SKM-1 (cell line): ENCODE measurements around the gene MPZL1.

Experiments
- DNase-seq: peaks from one replicate; lab custom pipeline; 2025; ENCODE audit not compliant: unreplicated experiment; lab: John Stamatoyannopoulos, UW

The MPZL1 gene

DNA sequence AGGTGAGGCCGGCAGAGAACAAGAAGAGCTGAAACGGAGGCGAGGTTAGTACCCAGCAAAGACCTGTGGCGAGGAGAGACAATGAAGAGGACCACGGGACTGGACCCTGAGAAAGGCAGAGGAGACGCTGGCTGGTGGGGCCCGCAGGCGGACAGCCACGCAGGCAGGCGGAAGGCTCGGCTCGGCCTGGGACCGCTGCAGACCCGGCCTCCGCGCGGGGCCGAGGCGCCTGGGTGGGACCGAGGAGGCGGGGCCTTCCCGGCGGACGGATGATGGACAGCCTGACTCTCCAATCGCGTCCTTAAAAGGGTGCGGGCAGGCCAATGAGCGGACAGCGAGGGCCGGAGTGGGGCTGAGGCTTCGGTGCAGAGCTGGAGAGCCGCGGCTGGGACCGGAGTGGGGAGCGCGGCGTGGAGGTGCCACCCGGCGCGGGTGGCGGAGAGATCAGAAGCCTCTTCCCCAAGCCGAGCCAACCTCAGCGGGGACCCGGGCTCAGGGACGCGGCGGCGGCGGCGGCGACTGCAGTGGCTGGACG, at the start of gene MPZL1:
Gene MPZL1 (plus strand): TSS at position 366 of the 535 bp plus-strand sequence. CDS start 170 bp downstream, outside the sequence.
- peak; percentile 95 for DNase-seq

DNA sequence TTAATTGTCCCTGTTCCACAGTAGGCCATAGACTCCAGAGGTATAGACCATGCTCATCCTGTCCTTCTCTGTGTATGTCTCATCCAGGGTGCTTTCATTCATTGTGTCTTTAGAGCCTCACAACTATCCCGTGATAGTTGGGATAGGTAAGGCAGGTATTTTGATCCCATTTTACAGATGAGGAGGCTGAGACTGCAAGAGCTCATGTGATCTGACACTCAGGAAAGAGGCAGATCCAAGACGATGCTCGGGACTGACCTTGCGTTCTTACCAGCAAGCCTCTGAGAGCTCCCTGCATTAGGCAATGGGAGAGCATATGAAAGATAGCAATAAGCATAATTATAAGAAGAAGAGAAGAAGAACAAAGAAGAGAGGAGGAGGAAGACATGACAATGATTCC, 49.0 kb upstream of the MPZL1 start:
- no peak for DNase-seq

DNA sequence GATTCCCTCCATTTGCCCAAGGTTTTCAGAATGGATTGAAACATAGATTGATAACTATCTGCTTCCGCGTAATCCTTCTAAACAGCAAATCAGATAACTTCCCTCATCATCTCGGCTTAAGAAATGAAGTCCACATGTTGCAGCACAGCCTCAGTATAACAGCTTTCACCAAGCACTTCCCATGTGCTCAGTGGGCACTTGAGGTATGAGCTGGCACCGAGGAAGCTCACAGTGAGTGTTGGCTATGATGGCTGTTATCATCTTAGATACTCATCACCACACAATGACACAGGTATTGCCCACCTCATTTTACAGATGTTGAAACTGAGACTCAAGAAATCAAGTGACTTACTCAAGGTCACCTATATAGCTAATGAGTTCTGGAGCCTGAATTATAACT, 48.5 kb upstream of the MPZL1 start:
- no peak for DNase-seq

DNA sequence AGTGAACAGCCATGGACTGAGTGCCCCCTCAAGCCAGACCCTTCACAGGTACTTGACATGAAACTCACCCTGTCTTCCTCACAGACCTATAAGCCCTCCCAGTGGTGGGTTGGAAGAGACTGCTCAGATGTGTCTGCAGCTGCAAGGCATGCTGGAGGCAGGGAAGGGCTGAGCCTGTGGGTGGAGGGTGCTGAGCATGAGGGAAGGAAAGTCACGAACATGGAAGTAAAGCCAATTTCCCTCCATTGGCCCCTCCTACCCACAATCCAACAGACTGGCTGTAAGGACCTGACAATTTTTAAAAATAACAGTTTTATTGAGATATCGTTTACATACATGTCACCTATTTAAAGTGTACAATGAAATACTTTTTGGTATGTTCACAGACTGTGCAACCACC, 47.6 kb upstream of the MPZL1 start:
- DNase-seq = no peak

DNA sequence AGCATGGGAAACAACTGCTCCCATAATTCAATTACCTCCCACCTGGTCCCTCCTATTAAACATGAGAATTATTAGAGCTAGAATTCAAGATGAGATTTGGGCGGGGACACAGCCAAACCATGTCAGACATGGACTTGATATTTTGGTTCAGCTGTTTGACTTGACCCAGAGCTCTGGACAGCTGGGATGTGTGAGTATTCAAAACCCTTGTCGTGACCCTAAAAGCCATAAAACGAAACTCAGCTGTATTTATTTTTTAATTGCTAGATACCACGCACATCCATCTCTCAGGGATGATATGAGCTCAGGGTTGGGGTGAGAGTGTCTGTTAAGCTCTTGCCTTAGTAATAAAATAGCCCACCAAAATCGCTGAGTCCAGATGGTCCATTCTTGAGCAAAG, 46.3 kb upstream of the MPZL1 start:
- DNase-seq = no peak

DNA sequence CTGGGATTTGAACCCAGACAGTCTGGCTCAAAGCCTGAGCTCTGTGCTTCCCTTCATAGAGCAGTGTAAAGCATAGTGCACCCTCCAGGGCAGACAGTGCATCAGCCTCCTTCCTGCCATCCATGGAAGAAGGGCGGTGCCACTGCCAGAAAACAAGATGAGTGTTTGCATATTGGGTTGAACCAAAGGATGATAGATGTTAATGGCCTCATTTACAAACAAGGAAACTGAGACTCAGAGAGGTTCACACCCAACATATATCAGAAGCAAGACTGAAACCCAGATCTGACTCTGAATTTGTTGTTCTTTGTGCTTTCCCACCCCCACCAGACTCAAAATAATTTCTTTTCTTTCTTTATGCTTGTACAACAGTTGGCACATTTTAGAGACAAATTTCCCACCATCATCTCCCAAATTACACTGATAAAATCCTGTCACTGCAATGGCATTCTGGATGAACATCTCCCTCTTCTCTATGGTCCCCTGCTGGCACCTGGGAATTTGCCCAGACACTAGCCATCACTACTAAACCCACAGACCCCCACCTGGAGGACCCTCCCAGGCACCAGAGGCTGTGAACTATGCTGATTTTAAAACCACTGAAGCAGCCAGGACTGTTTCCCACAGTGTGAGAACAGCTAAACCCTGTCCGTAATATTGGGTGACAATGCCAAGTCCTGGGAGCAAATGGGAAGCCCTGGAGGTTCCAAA, 45.4 kb upstream of the MPZL1 start:
- DNase-seq = no peak

DNA sequence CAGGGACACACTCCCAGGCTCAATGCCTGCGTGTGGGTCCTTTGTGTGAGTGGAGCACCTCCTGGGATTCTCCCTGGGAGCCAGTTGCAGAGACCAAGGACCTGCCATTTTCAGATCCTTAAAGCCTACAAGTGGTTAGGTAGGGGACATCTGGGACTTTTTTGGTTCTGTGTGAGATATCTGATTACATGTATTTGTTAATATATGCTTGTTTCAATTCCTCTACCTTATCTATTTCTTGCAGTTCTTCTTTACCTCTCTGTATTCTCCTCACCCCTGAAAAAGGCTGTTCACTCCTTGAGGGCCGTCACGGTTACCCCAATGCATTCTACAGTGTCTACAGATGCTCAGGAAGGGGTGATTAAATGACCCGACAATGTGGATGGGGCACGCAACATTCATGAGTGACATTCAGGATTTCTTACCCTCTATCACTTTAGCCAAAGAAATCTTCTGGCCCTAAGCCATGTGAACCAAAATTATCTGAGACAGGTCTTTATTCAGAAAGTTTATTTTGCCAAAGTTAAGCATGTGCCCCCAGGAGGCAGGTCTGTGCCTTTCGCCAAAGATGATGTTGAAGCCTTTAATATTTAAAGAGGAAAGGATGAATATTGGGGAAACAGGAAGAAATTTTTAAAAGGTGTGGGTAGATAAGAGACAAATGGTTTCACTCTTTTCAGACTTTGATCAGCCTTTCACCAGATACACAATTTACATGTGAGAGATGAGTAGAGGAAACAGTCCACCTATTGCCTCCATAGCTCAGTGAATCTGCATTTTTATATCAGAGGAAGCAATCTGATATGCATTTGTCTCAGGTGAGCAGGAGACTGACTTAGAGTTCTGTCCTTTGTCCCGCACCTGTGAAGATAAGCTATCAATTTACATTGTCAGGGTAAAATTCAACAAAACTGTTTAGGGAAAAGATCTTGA, 44.6 kb upstream of the MPZL1 start:
- DNase-seq = no peak

DNA sequence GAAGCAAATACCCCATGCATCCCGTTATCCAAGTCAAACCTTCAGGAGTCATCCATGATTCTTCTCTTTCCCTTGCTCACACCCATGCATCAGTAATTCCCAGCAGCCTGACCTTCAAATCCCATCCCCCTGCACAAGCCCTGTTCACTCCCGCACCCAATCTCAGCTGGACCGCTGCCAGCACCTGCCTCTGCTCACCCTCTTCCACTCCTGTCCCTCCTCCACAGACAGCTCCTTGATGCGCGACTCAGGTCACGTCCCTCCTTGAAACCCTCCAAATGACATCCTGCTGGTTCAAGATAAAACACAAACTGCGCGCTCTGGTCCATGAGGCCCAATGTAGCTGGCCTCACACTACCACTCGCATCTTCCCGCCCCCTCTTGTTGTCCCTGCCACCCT, 43.4 kb upstream of the MPZL1 start:
- DNase-seq = no peak

DNA sequence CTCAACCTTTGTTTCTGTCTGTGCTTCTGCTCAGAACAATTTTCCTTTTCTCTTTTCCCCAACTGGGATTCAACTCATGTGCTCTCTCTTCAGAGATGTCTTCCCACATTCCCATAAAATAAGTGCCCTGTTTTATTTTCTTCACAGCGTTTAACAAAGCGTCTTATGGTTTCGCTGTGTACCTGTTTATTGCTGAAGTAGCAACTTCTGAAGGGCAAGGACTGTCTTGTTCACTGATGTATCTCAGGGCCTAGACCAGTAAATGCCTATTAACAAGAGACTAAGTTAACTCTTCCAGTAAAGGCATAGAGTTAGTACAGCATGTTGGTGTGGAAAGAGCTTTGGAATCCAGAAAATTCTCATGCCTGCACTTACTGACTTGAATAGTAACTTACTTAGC, 42.9 kb upstream of the MPZL1 start:
- no peak for DNase-seq

DNA sequence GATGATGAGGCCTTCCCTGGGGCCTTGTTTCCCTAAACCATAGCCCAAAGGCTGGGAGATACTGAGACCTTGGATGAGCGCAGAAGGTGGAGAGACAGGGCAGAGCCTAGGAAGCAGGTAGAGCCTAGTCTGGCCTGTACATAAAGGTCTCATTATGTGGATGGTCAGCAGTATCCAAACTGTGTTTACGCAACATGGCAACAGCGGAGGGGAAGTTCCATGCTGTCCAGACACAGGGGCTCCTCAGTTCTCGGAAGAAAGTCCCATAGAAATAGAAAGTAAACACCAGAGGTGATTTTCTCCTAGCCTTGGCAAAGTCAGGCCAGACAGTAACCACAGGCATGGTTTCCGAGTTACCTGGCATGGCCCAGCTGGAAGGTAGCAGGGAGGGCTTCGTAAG, 42.1 kb upstream of the MPZL1 start:
- DNase-seq = no peak

DNA sequence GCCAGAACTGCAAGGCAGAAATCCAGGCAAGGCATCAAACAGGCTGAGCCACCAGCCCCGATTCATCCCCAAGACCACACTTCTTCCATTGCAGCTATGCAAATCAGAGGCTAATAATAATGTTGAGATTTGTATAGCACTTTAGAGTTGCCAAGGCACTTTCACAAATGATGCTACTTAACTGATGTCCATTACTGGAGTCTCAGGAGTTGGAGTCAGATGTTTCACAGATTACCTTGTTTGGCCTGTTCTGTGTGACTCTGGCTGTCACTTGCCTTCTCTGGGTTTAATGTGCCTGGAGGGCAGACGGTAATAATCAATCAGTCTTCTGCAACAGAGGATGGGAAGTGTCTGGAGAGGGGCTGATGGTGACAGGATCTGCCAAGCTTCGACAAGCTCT, 40.8 kb upstream of the MPZL1 start:
- DNase-seq = no peak

DNA sequence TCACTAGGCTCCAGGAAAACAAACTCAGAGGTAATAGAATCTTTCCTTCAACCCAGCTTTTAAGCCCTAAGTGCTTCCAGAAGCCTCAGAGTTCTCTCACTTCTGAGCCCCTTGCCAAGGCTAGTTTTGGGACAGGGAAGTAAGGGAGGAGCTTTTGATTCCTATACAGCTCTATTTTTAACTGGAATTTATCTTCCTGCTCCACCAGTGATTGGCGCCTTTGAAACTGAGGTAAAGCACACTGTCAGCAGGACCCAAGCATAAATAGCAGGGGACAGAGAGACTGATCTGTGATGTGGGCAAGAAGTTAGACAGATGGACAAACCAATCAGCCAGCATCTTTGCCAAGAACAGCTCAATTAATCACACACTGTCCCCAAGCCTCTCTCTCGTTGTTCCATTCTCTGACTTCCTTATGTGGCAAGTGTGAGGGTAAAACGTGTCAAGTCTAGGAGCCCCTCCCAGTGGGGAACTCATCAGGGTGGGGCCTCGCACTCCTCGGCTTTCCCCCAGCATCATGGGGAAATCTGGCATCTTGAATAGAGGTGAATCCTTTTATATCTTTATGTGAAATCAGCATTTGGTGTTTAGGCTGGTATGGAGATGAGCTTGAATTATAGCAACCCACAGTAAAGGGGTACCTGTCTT, 40.2 kb upstream of the MPZL1 start:
- DNase-seq = no peak

DNA sequence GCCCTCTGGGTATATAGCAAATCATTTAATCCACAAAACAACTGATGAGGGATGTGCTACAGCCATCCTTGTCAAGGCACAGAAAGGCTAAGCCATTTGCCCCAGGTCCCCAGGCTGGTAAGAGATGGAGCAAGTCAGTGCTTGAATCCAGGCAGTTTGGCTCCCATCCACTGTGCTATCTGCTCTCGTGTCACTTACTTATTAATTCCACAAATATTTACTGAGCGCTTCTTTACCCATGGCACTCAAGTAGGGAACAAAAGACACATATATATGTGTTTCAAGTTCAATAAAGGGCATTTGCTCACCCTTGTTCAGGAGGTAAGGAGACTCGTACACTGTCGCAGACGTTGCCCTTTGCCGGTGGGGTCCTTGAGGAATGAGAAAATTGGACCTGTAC, 38.6 kb upstream of the MPZL1 start:
- no peak for DNase-seq

DNA sequence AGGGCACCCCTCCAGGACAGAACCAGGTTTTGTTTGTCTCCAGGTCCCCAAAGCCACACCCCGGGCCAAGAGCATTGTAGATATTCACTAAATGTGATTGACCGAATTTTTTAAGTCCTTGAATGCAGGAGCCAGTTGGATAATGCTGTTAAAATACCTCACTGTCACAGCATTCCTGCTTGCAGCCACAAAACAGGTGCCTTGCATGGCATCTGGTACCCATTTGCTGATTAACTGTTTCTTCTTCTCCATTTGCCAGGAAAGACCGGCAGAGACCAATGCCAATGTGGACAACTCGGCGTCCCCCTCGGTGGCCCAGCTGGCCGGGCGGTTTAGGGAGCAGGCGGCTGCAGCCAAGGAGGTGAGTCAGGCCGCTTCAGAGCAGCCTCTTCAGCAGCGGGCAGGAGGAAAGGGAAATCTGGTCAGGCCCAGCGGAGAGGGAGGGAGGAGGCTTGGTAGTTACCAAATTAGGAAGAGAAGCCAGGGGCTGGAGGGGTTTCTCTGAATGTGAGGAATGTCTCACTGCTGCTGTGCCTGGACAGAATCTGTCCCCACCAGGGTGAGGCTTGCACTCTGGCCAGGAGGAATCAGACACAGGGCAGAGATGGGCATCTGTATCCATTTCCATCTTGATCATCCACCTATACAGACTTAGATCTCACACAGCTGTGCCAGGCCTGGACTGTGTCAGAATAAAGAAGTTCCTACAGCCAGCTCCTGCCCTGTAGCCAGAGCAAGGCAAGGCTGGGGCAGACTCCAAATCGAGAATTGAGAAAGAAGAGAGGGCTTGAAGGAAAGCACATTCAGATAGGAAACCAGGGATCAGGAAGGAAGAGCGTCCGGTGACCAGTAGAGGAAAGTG, 37.9 kb upstream of the MPZL1 start:
- DNase-seq = no peak

DNA sequence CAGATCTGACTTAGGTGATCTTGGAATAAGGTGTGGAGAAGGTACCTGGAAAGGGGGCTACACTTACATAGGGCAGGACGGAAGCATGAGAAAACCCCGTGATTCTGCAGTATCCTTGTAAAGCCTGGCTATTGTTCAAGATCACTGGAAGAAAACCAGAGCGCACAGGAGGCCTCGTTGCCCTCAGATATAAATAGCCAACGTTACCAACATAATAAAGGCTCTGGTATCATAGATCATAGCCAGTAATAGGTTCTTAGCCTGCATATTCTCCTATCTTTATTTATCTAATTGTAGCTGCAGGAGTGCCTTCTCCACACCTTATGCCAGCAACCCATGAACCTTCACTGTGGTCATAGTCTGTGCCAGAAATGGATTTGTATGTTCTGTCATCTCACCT, 35.9 kb upstream of the MPZL1 start:
- DNase-seq = no peak

DNA sequence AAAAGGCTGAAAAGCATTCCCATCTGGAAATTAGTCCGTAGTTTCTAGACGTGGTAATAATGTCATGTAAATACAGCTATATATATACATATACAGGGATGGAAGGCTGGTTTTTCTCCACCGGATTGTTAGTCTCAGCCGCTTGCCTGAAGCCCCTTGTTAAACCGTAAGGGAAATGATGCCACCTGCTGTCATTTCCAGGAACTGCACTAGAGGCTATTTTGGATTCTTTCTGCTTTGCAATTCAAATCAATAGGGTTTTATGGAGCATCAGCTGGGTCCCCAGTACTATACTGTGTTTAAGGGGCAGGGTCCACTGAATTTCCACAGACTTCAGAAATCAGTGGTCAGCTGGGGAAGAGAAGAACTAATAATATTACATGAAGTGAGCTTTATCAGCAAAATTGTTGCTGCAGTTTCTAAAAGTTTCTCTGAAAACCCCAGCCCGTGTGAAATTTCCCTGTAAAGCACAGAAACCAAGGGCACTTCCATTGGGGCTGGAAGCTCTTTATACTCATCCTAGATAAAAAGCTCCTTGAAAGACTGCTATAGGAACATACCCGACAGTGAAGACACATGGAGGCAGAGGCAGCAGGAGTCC, 33.8 kb upstream of the MPZL1 start:
- DNase-seq = peak; percentile 71

DNA sequence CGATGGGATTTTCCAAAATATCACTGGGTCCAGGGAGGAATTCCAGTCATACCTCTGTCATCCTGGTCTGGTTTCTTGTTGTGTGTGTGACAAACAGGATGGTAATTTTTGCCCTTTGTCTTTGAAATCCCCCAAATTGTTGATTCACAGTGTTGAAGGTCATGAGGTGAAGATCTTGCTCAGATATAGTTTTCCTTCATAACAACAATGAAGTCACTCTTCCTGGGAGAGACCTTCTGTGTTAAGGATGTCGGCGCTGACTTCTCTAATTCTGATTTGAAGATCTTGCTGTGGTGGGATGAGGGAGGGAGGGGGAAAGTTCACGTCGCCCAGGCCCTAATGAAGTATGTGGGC, 32.2 kb upstream of the MPZL1 start:
- no peak for DNase-seq

DNA sequence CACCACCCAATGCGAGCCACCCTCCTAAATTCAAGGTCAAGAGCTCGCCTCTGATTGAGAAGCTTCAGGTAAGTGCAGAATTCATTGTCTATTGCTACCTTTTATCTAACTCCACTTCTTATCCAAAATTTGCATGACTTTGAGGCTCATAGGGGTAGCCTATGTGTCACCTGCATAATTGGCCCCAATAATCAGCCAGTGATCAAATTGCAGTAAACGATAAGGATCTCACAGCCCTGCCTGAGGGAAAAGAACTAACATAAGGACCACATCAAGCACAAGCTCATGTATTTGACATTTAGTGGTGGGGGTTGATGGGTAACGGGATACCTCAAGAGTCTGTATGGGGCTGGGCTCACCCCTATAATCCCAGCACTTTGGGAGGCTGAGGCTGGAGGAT, 31.7 kb upstream of the MPZL1 start:
- DNase-seq = no peak

DNA sequence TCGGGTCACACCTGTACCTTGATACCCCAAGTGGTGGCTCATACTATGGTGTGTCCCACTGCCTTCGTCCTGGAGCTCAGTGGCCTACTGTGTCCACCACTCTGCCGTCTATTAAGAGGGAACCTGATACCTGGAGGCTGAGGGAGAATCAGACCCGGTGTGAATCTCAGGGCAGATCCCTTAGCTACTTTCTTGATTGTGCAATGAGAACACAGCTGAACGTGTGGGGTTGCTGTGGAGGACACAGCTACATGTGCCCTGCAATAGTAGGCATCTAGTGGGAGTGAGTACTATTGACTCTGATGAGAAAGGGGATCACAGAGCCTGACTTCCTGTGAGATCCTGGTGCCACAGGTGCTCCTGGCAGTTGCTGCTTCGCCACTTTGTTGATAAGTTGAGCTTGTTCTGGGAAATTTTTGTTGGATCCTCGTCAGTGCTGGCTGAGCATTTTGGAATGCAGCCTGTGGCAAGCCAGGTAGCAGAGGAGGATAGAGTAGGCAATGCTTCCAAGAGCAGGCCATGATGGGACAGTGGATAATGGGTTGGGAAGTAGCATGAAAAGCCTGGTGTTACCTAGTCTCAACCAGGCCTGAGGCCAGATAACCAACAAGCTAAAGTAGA, 28.2 kb upstream of the MPZL1 start:
- DNase-seq = no peak

DNA sequence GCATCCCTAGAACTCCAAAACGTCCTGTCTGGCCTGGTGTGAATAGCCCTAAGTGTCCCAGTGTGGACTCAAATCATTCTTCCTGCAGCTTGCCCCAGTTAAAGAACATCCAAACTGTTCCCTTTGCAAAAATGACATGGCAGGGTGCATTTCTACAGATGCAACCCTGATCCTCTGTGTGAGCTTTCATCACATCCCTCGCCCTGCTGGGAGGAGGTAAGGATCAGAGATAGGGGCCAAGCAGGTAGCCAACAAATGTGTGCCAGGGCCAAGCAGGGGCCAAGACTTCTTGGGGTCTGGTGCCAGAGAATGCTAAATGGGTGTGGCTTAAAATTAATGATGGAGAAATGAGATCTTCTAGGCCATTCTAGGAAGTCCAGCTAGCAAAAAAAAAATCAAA, 27.1 kb upstream of the MPZL1 start:
- DNase-seq = no peak
